A549 (cell line): ENCODE results near the gene THAP7. TPM values are rescaled to one million over a fixed set of nuclear protein-coding genes. Genes with fewer than 3 reads are reported as not detected.
A peak's percentile ranks its signal among the peaks of the same experiment; 100 is the strongest.

Source experiments
- ATAC-seq, 2 experiments: fragments of 200-7000 bp in 1 of 2; fragments of >200 bp in 1 of 2; cut with Nextera tagmentation in 1 of 2; cut with Tn5 transposase in 1 of 2; 3 replicates each; pipeline versions ENCODE4 v1.8.0 to v1.9.1; 2018 to 2020; ENCODE audit warnings: mild to moderate bottlenecking in 1 of 2, moderate library complexity in 1 of 2
- CTCF ChIA-PET: fragments of 300-600 bp; sonication (Branson Sonifier 250); formaldehyde crosslinking; extraction: SDS; loops from one replicate; lab custom pipeline; 2021; ENCODE audit warnings: antibody characterized with exemption, inconsistent platforms; lab: Yijun Ruan, JAX
- POLR2A ChIA-PET: fragments of 350-600 bp; formaldehyde crosslinking; extraction: SDS; loops from one replicate; lab custom pipeline; 2021; ENCODE audit warnings: antibody characterized with exemption, inconsistent platforms; lab: Yijun Ruan, JAX
- DNase-seq, 2 experiments: peaks; one replicate each; pipeline versions ENCODE4 v3.0.0 to v3.0.0-alpha.2; 2011 to 2016; ENCODE audit warnings: low read depth in 1 of 2, low spot score in 1 of 2
- FAIRE-seq: peaks from 2 replicates; lab custom pipeline; 2011; peaks lifted over from hg19 to GRCh38; lab: Jason Lieb, UNC
- H3K27ac ChIP-seq, 2 experiments: fragments of >200 bp; sonication (Bioruptor Twin); formaldehyde crosslinking; 3 replicates each; pipeline ENCODE4 v1.5.1; 2016 to 2017
- H3K4me1 ChIP-seq: fragments of >200 bp; sonication (Bioruptor Twin); formaldehyde crosslinking; 3 replicates; pipeline ENCODE4 v1.6.1; 2016
- H3K4me2 ChIP-seq: fragments of >200 bp; sonication (Bioruptor Twin); formaldehyde crosslinking; 3 replicates; pipeline ENCODE4 v1.6.1; 2016
- H3K4me3 ChIP-seq: fragments of >200 bp; sonication (Bioruptor Twin); formaldehyde crosslinking; 3 replicates; pipeline ENCODE4 v1.5.1; 2016
- H3K9me3 ChIP-seq: fragments of >200 bp; sonication (Bioruptor Twin); formaldehyde crosslinking; 3 replicates; pipeline ENCODE4 v1.6.1; 2016
- BHLHE40 ChIP-seq: IDR thresholded peaks from 2 replicates; pipeline ENCODE4 v1.6.1; 2012; ENCODE audit warnings: low read depth, low read length, inconsistent platforms
- CEBPB ChIP-seq, 2 experiments: fragments of >200 bp in 1 of 2; sonication (Bioruptor Twin) in 1 of 2; formaldehyde crosslinking in 1 of 2; IDR thresholded peaks; 2 replicates each; pipeline ENCODE4 v1.6.1; 2012 to 2016
- EHF ChIP-seq: fragments of 250-450 bp; sonication (Bioruptor Pico); IDR thresholded peaks from 2 replicates; pipeline ENCODE4 v1.5.0; 2020; ENCODE audit warnings: mild to moderate bottlenecking
- EHMT2 ChIP-seq: fragments of 200-600 bp; sonication (generic); IDR thresholded peaks from 2 replicates; pipeline ENCODE4 v1.6.1; 2016; ENCODE audit warnings: antibody characterized with exemption, low read depth, mild to moderate bottlenecking, moderate library complexity
- ESRRA ChIP-seq: fragments of 150-350 bp; IDR thresholded peaks from 2 replicates; pipeline ENCODE4 v1.6.1; 2014; ENCODE audit warnings: mild to moderate bottlenecking, low read length, borderline replicate concordance
- FOSB ChIP-seq: fragments of 250-450 bp; sonication (Bioruptor Pico); IDR thresholded peaks from 2 replicates; pipeline ENCODE4 v1.5.0; 2020; ENCODE audit warnings: mild to moderate bottlenecking, moderate library complexity
- GATA3 ChIP-seq: IDR thresholded peaks from 2 replicates; pipeline ENCODE4 v1.6.1; 2012; ENCODE audit warnings: borderline replicate concordance
- HDAC2 ChIP-seq: fragments of 200-600 bp; sonication (generic); IDR thresholded peaks from 2 replicates; pipeline ENCODE4 v1.6.1; 2016
- KDM1A ChIP-seq: fragments of 200-600 bp; sonication (generic); IDR thresholded peaks from 2 replicates; pipeline ENCODE4 v1.6.1; 2016; ENCODE audit warnings: low read depth, mild to moderate bottlenecking
- KDM5A ChIP-seq: fragments of 200-600 bp; sonication (generic); IDR thresholded peaks from 2 replicates; pipeline ENCODE4 v1.6.1; 2016; ENCODE audit warnings: antibody characterized with exemption, mild to moderate bottlenecking
- MAFK ChIP-seq: fragments of 450-650 bp; IDR thresholded peaks from 2 replicates; pipeline ENCODE4 v1.6.1; 2014; ENCODE audit not compliant: partially characterized antibody
- MAZ ChIP-seq: fragments of 150-350 bp; IDR thresholded peaks from 2 replicates; pipeline ENCODE4 v1.6.1; 2014; ENCODE audit warnings: antibody characterized with exemption, low read depth, low read length, borderline replicate concordance
- MYC ChIP-seq: IDR thresholded peaks from 2 replicates; pipeline ENCODE4 v1.6.1; 2012; ENCODE audit warnings: mild to moderate bottlenecking, inconsistent platforms, low read length, improper control_type of control experiment, borderline replicate concordance
- NPAS2 ChIP-seq: fragments of 250-450 bp; sonication (Bioruptor Pico); IDR thresholded peaks from 2 replicates; pipeline ENCODE4 v1.8.0; 2022; ENCODE audit warnings: mild to moderate bottlenecking, moderate library complexity, borderline replicate concordance
- RAD21 ChIP-seq, 2 experiments: fragments of >200 bp in 1 of 2; sonication (Bioruptor Twin) in 1 of 2; formaldehyde crosslinking in 1 of 2; IDR thresholded peaks in 1 of 2; conservative IDR thresholded peaks in 1 of 2; 2 replicates in 1 of 2; 3 replicates in 1 of 2; pipeline ENCODE4 v1.6.1; 2012 to 2018; ENCODE audit warnings: inconsistent platforms in 1 of 2
- SMC3 ChIP-seq: fragments of >200 bp; sonication (Bioruptor Twin); formaldehyde crosslinking; IDR thresholded peaks from 3 replicates; pipeline ENCODE4 v1.6.1; 2018; ENCODE audit warnings: inconsistent platforms
- SREBF2 ChIP-seq: fragments of 450-650 bp; IDR thresholded peaks from 2 replicates; pipeline ENCODE4 v1.6.1; 2014; ENCODE audit warnings: mild to moderate bottlenecking, moderate library complexity
- ZC3H11A ChIP-seq: fragments of 450-650 bp; IDR thresholded peaks from 2 replicates; pipeline ENCODE4 v1.6.1; 2014; ENCODE audit warnings: antibody characterized with exemption, mild to moderate bottlenecking
- ZFP36 ChIP-seq: fragments of 450-650 bp; IDR thresholded peaks from 2 replicates; pipeline ENCODE4 v1.6.1; 2014; ENCODE audit warnings: borderline replicate concordance; ENCODE audit not compliant: partially characterized antibody
- ZNF302 ChIP-seq: fragments of 250-450 bp; sonication (Bioruptor Pico); IDR thresholded peaks from 2 replicates; pipeline ENCODE4 v1.9.0; 2021; ENCODE audit warnings: inconsistent platforms, mild to moderate bottlenecking, moderate library complexity
- ZSCAN20 ChIP-seq: fragments of 250-450 bp; sonication (Bioruptor Pico); IDR thresholded peaks from 2 replicates; pipeline ENCODE4 v1.8.0; 2022; ENCODE audit warnings: mild to moderate bottlenecking, moderate library complexity
- WGBS: methylation state at CpG from one replicate; pipeline ENCODE4 v1.1.6; 2017; ENCODE audit errors: missing lambda C conversion rate; 5-methylcytosine and 5-hydroxymethylcytosine counted together
- polyA plus RNA-seq, 4 experiments: library from polyadenylated mRNA; depleted of rRNA in 3 of 4; stranded (reverse); fragments of >200 nt; fragmentation: RNase III in 1 of 4; extraction: RNeasy Plus Mini Kit Qiagen cat#74134 plus additional on column Dnase treatment in 1 of 4; gene quantifications; 2 replicates in 3 of 4; 3 replicates in 1 of 4; pipeline ENCODE4 v1.2.3, GENCODE V29; 2011 to 2017
- TF ChIP-seq, protein P1 (sequence below): fragments of 250-450 bp; sonication (Bioruptor Pico); IDR thresholded peaks from 2 replicates; pipeline ENCODE4 v1.5.0; 2020; ENCODE audit warnings: low read depth, mild to moderate bottlenecking, moderate library complexity
- TF ChIP-seq, protein P2 (sequence below): fragments of 250-450 bp; sonication (Bioruptor Pico); IDR thresholded peaks from 2 replicates; pipeline ENCODE4 v1.5.0; 2021; ENCODE audit warnings: mild to moderate bottlenecking, moderate library complexity, borderline replicate concordance
- TF ChIP-seq, protein P3 (sequence below): IDR thresholded peaks from 2 replicates; pipeline ENCODE4 v1.6.1; 2012
- TF ChIP-seq, protein P4 (sequence below): fragments of >200 bp; sonication (Bioruptor Twin); formaldehyde crosslinking; IDR thresholded peaks from 2 replicates; pipeline ENCODE4 v1.6.1; 2016

Gene THAP7
- polyA plus RNA-seq, 2 of the 4 experiments (the other 2 are of a cell fraction): 15.9 to 22.7 TPM

DNA sequence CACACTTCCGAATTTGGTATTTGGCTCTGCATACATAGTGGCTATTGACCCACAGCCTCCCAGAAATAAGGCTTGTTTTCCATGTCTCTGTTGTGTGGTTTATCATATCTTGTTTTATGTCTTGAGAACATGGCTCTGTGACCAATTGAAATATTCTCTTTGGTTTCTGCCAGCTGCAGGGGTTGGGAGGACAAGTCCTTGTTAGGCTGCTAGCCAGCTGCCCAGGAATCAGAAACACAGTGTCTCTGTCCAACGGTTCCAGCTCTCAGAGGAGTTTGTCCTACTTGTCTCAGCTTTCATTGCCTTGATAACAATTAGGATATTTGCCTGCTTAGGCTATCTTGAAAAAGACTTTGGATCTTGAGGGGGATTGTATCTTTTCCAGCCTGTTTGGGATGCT lies 36.5 kb upstream of the THAP7 start:
- POLR2A ChIA-PET: interaction anchor here (1.1 kb wide), 1 partner anchor 56 kb away, joined by 6 read pairs; the partner anchor contains the start of gene LZTR1
- Histone ChIP-seq H3K27ac (peak overlapping the region; percentile 72 to 76; a peak in 5 of 6 replicates), H3K4me2 (peak overlapping the region; percentile 47; the same call in 2 of the 3 replicates)

DNA sequence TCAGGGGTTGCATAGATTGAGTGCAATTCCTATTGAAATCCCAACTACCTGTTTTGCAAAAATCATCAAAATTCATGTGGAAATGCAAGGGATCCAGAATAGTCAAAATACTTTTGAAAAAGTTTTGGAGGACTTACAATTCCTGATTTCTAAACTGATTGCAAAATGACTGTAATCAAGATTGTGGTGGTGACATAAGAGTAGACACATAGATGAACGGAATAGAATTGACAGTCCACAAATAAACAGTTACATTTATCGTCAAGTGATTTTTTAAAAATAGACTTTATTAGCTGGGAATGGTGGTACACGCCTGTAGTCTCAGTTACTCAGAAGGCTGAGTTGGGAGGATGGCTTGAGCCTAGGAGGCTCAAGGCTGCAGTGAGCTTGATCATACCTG lies 33.1 kb upstream of the THAP7 start:
- CTCF ChIA-PET: no interaction called here
- Histone ChIP-seq H3K9me3 (no peaks in the 10 kb centered on the region), H3K27ac (no peak overlapping the region; a peak in 1 of 6 replicates), H3K4me2 (no peak overlapping the region), H3K4me1 (peaks cover 17% of the 10 kb centered on the region), H3K4me3 (no peak overlapping the region)
- TF ChIP-seq HDAC2 (no peak), SMC3 (no peak), EHF (CRISPR knock-in tag) (no peak), MAFK (no peak), ZSCAN20 (CRISPR knock-in tag) (no peak), KDM1A (no peak), MAZ (no peak), ZC3H11A (no peak), FOSB (CRISPR knock-in tag) (no peak), RAD21 (conservative IDR thresholded peaks at IDR 0.05 in 1 of 2, IDR thresholded peaks at IDR 0.05 in 1 of 2) (no peak), NPAS2 (no peak), KDM5A (no peak), ESRRA (no peak), GATA3 (no peak), ZNF302 (no peak), ZFP36 (no peak)
- TF ChIP-seq, protein P1, sequence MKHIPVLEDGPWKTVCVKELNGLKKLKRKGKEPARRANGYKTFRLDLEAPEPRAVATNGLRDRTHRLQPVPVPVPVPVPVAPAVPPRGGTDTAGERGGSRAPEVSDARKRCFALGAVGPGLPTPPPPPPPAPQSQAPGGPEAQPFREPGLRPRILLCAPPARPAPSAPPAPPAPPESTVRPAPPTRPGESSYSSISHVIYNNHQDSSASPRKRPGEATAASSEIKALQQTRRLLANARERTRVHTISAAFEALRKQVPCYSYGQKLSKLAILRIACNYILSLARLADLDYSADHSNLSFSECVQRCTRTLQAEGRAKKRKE (CRISPR knock-in tag): no peak
- TF ChIP-seq, protein P2, sequence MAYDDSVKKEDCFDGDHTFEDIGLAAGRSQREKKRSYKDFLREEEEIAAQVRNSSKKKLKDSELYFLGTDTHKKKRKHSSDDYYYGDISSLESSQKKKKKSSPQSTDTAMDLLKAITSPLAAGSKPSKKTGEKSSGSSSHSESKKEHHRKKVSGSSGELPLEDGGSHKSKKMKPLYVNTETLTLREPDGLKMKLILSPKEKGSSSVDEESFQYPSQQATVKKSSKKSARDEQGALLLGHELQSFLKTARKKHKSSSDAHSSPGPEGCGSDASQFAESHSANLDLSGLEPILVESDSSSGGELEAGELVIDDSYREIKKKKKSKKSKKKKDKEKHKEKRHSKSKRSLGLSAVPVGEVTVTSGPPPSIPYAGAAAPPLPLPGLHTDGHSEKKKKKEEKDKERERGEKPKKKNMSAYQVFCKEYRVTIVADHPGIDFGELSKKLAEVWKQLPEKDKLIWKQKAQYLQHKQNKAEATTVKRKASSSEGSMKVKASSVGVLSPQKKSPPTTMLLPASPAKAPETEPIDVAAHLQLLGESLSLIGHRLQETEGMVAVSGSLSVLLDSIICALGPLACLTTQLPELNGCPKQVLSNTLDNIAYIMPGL: no peak
- TF ChIP-seq, protein P3, sequence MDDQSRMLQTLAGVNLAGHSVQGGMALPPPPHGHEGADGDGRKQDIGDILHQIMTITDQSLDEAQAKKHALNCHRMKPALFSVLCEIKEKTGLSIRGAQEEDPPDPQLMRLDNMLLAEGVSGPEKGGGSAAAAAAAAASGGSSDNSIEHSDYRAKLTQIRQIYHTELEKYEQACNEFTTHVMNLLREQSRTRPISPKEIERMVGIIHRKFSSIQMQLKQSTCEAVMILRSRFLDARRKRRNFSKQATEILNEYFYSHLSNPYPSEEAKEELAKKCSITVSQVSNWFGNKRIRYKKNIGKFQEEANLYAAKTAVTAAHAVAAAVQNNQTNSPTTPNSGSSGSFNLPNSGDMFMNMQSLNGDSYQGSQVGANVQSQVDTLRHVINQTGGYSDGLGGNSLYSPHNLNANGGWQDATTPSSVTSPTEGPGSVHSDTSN: no peak
- ATAC-seq (no peak), FAIRE-seq (no peak), DNase-seq (no peak)
- 80% methylated on average over 3 of the region's 3 CpGs for WGBS
- POLR2A ChIA-PET: no interaction called here

More for the DNA sequence above, 36.5 kb upstream of the THAP7 start:
- CTCF ChIA-PET: interaction anchor here (0.6 to 1.8 kb wide), 5 partner anchors 9 to 153 kb away, joined by 3 to 7 read pairs (median 5); no protein-coding TSS in a partner anchor
- Histone ChIP-seq H3K9me3 (no peaks in the 10 kb centered on the region), H3K4me3 (no peak overlapping the region), H3K4me1 (peaks cover 18% of the 10 kb centered on the region)
- DNase-seq: no peak
- WGBS: 46% methylated on average over 2 of the region's 2 CpGs
- TF ChIP-seq, protein P4, sequence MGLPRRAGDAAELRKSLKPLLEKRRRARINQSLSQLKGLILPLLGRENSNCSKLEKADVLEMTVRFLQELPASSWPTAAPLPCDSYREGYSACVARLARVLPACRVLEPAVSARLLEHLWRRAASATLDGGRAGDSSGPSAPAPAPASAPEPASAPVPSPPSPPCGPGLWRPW: no peak
- no peak for TF ChIP-seq EHMT2
- no peak for TF ChIP-seq MYC
- TF ChIP-seq CEBPB (IDR thresholded peaks at IDR 0.05): no peak
- no peak for TF ChIP-seq BHLHE40
- TF ChIP-seq SREBF2: no peak
- no peak for FAIRE-seq
- ATAC-seq: no peak
